Fibroblast of upper back skin (primary cell): Measurements from ENCODE around the gene CDK18.
A peak's percentile ranks its signal among the peaks of the same experiment; 100 is the strongest.

Source experiments
- DNase-seq: peaks from one replicate; pipeline ENCODE4 v3.0.0-alpha.2; 2013

The CDK18 gene

GRCh38 chr1:205525495-205526285, 21.2 kb downstream of the CDK18 start:
- no peak for DNase-seq

GRCh38 chr1:205526431-205526830, 22.0 kb downstream of the CDK18 start:
- DNase-seq = no peak

GRCh38 chr1:205527931-205528330, 23.5 kb downstream of the CDK18 start:
- DNase-seq = no peak

- DNase-seq = no peak
Observed at GRCh38 chr1:205528446-205528886, 24.0 kb downstream of the CDK18 start.

GRCh38 chr1:205528887-205529825, 24.7 kb downstream of the CDK18 start:
- peak; percentile 69 for DNase-seq

GRCh38 chr1:205530116-205530515, 25.6 kb downstream of the CDK18 start:
- no peak for DNase-seq

- DNase-seq = no peak
Observed at GRCh38 chr1:205531191-205532025, 26.9 kb downstream of the CDK18 start.

GRCh38 chr1:205532026-205532898, 27.8 kb downstream of the CDK18 start:
- no peak for DNase-seq

GRCh38 chr1:205532996-205533735, 28.7 kb downstream of the CDK18 start:
- DNase-seq = no peak

- no peak for DNase-seq
Observed at GRCh38 chr1:205533748-205534443, 29.4 kb downstream of the CDK18 start.

GRCh38 chr1:205534444-205534985, 30.0 kb downstream of the CDK18 start:
- no peak for DNase-seq

- DNase-seq = no peak
Observed at GRCh38 chr1:205535096-205535495, 30.6 kb downstream of the CDK18 start.

- DNase-seq = no peak
Observed at GRCh38 chr1:205535866-205536758, 31.6 kb downstream of the CDK18 start.

GRCh38 chr1:205536759-205537361, 32.4 kb downstream of the CDK18 start:
- no peak for DNase-seq

- DNase-seq = peak; percentile 11
Observed at GRCh38 chr1:205537386-205538018, 33.0 kb downstream of the CDK18 start.

GRCh38 chr1:205538235-205538840, 33.9 kb downstream of the CDK18 start:
- no peak for DNase-seq

GRCh38 chr1:205541161-205541886, 36.9 kb downstream of the CDK18 start:
- DNase-seq = no peak
